Skeletal muscle tissue (tissue), 4 donors: ENCODE results near the gene SEC61B. TPM values are rescaled to one million over a fixed set of nuclear protein-coding genes. Genes with fewer than 3 reads are reported as not detected.

Experiments used
- H3K27ac ChIP-seq: one replicate; pipeline ENCODE4 v1.7.0; 2013; ENCODE audit warnings: mild to moderate bottlenecking, low read depth, low read length, inconsistent platforms
- H3K27me3 ChIP-seq, 3 donors: one replicate each; pipeline ENCODE4 v1.7.0; 2013; ENCODE audit warnings: low read length in 3 of 3; ENCODE audit not compliant: control insufficient read depth in 3 of 3, insufficient read depth in 3 of 3
- H3K36me3 ChIP-seq, 3 donors: one replicate each; pipeline ENCODE4 v1.7.0; 2013; ENCODE audit warnings: low read length in 3 of 3; ENCODE audit not compliant: control insufficient read depth in 3 of 3, insufficient read depth in 3 of 3
- H3K4me1 ChIP-seq, 3 donors: one replicate each; pipeline ENCODE4 v1.7.0; 2013; ENCODE audit warnings: low read length in 3 of 3, mild to moderate bottlenecking in 3 of 3; ENCODE audit not compliant: control insufficient read depth in 3 of 3, insufficient read depth in 3 of 3
- H3K4me3 ChIP-seq, 3 donors: one replicate each; pipeline ENCODE4 v1.7.0; 2013; ENCODE audit warnings: low read length in 3 of 3
- H3K9ac ChIP-seq, 3 donors: one replicate each; pipeline ENCODE4 v1.7.0; 2013; ENCODE audit warnings: low read length in 3 of 3, mild to moderate bottlenecking in 3 of 3, moderate library complexity in 2 of 3, low read depth in 1 of 3
- H3K9me3 ChIP-seq, 3 donors: one replicate each; pipeline ENCODE4 v1.7.0; 2013; ENCODE audit warnings: low read length in 3 of 3; ENCODE audit not compliant: control insufficient read depth in 3 of 3
- total RNA-seq: library from RNA; depleted of rRNA; stranded (reverse); fragments of >200 nt; gene quantifications from one replicate; pipeline ENCODE4 v1.2.3, GENCODE V29; 2014
- donor health status: Osteomylitis.

Gene SEC61B
- total RNA-seq, 1 donor from 2014 or later, result 41.2 TPM

GRCh38 chr9:99213197-99213596 lies 8.9 kb upstream of the SEC61B start:
- Histone ChIP-seq H3K4me1 (peaks cover 0 to 16% (median 9%) of the 10 kb centered on the region in 3 donors), H3K4me3 (no peak overlapping the region), H3K27me3 (no peaks in the 10 kb centered on the region), H3K27ac (no peak overlapping the region), H3K9ac (no peak overlapping the region), H3K9me3 (no peaks in the 10 kb centered on the region), H3K36me3 (peaks cover 2 to 7% (median 4%) of the 10 kb centered on the region in 3 donors)

DNA sequence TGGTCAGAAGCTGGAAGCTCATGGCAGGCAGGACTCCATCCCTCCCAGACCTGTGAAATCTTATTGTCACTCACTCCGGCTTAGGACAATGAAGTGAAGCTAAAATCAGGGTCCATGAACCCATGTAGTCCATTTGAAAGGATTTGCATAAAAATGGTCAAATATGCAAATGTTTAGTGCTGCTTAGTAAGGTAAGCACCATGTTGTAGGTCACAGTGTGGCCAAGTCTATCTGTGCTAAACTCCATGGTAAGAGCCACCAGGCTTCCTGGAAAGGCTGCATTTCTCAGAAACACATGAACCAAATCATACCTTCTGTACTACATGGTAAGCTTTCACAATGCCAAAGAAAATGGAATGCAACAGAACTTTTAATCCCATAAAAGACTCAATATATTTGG lies 6.0 kb upstream of the SEC61B start:
- H3K4me1 ChIP-seq, result peaks cover 9 to 33% (median 19%) of the 10 kb centered on the region in 3 donors
- no peaks in the 10 kb centered on the region for H3K27me3 ChIP-seq
- no peak overlapping the region for H3K9ac ChIP-seq
- no peak overlapping the region for H3K4me3 ChIP-seq
- H3K36me3 ChIP-seq, result peaks cover 2 to 12% (median 4%) of the 10 kb centered on the region in 3 donors
- no peak overlapping the region for H3K27ac ChIP-seq
- no peaks in the 10 kb centered on the region for H3K9me3 ChIP-seq

GRCh38 chr9:99220011-99220410 lies 2.1 kb upstream of the SEC61B start:
- no peaks in the 10 kb centered on the region for H3K27me3 ChIP-seq
- H3K4me1 ChIP-seq, result peaks cover 24 to 50% (median 36%) of the 10 kb centered on the region in 3 donors
- H3K9ac ChIP-seq, result no peak overlapping the region
- no peak overlapping the region for H3K4me3 ChIP-seq
- peaks cover 3 to 17% (median 10%) of the 10 kb centered on the region in 3 donors for H3K36me3 ChIP-seq
- no peaks in the 10 kb centered on the region for H3K9me3 ChIP-seq
- no peak overlapping the region for H3K27ac ChIP-seq

GRCh38 chr9:99221266-99221620 lies 839 bp upstream of the SEC61B start:
- Histone ChIP-seq H3K27ac (peak overlapping the region; percentile 96), H3K9ac (peak overlapping the region; percentile 97 to 100 (median 99)), H3K4me3 (peak overlapping the region; percentile 93 to 97 (median 94)), H3K4me1 (peaks cover 35 to 58% (median 48%) of the 10 kb centered on the region in 3 donors), H3K27me3 (no peaks in the 10 kb centered on the region), H3K36me3 (peaks cover 7 to 22% (median 10%) of the 10 kb centered on the region in 3 donors), H3K9me3 (no peaks in the 10 kb centered on the region)

GRCh38 chr9:99222416-99223270 lies 561 bp downstream of the SEC61B start:
- Histone ChIP-seq H3K27ac (peak overlapping the region; percentile 96), H3K9ac (peak overlapping the region; percentile 97 to 100 (median 99)), H3K36me3 (peaks cover 10 to 19% (median 11%) of the 10 kb centered on the region in 3 donors), H3K4me3 (peak overlapping the region; percentile 93 to 97 (median 94)), H3K9me3 (no peaks in the 10 kb centered on the region), H3K27me3 (no peaks in the 10 kb centered on the region), H3K4me1 (peaks cover 35 to 56% (median 51%) of the 10 kb centered on the region in 3 donors)

- Histone ChIP-seq H3K27me3 (no peaks in the 10 kb centered on the region), H3K4me3 (no peak overlapping the region), H3K36me3 (peaks cover 14 to 26% (median 23%) of the 10 kb centered on the region in 3 donors), H3K9ac (peak overlapping the region in 2 of 3 donors; percentile 5 to 18), H3K4me1 (peaks cover 31 to 47% (median 44%) of the 10 kb centered on the region in 3 donors), H3K27ac (no peak overlapping the region), H3K9me3 (no peaks in the 10 kb centered on the region)
Measured at GRCh38 chr9:99224445-99224844, 2.4 kb downstream of the SEC61B start.

DNA sequence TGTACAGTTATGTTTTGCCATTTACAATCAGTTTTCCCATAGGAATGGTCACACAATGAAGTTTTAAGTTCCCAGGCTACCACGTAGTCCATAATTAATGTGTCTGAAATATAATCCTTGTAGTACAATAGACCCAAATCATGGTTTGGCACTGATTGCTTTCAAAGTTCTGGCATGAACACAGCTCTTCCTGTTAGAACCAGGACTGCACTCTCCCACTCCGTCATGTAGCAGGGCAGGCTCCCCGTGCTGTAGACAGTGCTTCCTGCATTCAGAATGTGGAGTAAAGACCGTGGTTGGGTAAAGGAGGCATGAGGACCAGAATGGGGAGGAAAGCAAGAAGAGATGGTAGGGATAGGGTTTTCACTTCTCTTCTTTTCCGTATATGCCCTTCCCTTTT lies 4.0 kb downstream of the SEC61B start:
- H3K4me1 ChIP-seq, result peaks cover 31 to 35% (median 33%) of the 10 kb centered on the region in 3 donors

GRCh38 chr9:99230206-99230605 lies 8.1 kb downstream of the SEC61B start:
- H3K36me3 ChIP-seq, result peaks cover 8 to 37% (median 31%) of the 10 kb centered on the region in 3 donors
- no peak overlapping the region for H3K27ac ChIP-seq
- H3K27me3 ChIP-seq, result no peaks in the 10 kb centered on the region
- H3K4me3 ChIP-seq, result no peak overlapping the region
- no peak overlapping the region for H3K9ac ChIP-seq
- peaks cover 22 to 28% (median 25%) of the 10 kb centered on the region in 3 donors for H3K4me1 ChIP-seq
- no peaks in the 10 kb centered on the region for H3K9me3 ChIP-seq

More for the DNA sequence above, 4.0 kb downstream of the SEC61B start:
- no peaks in the 10 kb centered on the region for H3K9me3 ChIP-seq
- H3K27me3 ChIP-seq, result no peaks in the 10 kb centered on the region
- no peak overlapping the region for H3K4me3 ChIP-seq
- peaks cover 14 to 34% (median 29%) of the 10 kb centered on the region in 3 donors for H3K36me3 ChIP-seq
- peak overlapping the region; percentile 23 for H3K27ac ChIP-seq
- H3K9ac ChIP-seq, result peak overlapping the region in 2 of 3 donors; percentile 10 to 26

DNA sequence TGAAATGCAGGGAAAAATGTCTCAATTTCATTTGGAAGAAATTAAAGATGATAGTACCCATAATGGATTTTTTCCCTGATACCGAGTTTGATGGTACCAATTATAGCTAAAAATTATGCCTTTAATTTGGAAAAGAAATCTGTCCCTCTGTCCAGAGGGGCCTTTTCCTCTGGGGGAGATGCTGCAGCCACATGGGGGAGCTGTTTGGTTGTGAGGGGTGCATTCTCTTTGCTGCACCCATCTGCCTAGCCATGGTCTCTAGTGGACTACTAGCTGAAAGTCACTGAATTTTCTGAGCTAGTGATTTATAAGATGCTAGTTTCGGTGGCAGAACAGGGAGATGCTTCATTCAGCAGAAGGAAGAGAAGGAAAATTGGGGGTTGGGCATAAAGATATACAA lies 9.6 kb downstream of the SEC61B start:
- Histone ChIP-seq H3K4me3 (no peak overlapping the region), H3K9ac (no peak overlapping the region), H3K36me3 (peaks cover 8 to 35% (median 27%) of the 10 kb centered on the region in 3 donors), H3K9me3 (no peaks in the 10 kb centered on the region), H3K27me3 (no peaks in the 10 kb centered on the region), H3K27ac (no peak overlapping the region), H3K4me1 (peaks cover 9 to 13% (median 11%) of the 10 kb centered on the region in 3 donors)

DNA sequence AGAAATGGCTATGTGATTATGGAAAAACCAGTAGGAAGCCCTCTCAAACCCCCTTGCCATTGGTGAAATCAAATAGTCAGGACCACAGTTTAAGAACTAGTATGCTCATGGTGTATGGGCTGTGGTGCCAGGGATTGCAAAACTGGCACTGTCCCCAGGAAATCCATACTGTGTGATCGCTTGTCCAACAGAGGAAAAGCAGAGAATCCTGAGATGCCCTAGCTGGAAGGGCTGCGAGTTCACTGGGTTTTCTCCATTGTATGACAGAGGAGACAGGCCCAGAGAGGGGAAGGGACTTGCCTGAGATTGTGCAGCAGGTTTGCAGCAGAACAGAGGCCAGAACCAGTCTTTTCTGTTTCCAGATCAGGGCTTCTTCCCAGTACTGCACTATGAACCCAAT lies 12.5 kb downstream of the SEC61B start:
- H3K9ac ChIP-seq, result no peak overlapping the region
- H3K27me3 ChIP-seq, result no peaks in the 10 kb centered on the region
- H3K36me3 ChIP-seq, result peaks cover 0 to 24% (median 7%) of the 10 kb centered on the region in 3 donors
- H3K27ac ChIP-seq, result no peak overlapping the region
- H3K4me3 ChIP-seq, result no peak overlapping the region
- peaks cover 11 to 16% (median 15%) of the 10 kb centered on the region in 3 donors for H3K4me1 ChIP-seq
- H3K9me3 ChIP-seq, result no peaks in the 10 kb centered on the region
